ENCODE data around the gene LCOR.
A peak's percentile ranks its signal among the peaks of the same experiment; 100 is the strongest.

The LCOR gene

GRCh38 chr10:96830511-96831199 is 1.4 kb upstream of the LCOR start:
- DNase-seq (ENCODE audit: low read depth): peak; percentile 58
- no peak overlapping the region for H3K4me3 ChIP-seq (ENCODE audit: low read length)
- TF ChIP-seq CTCF (conservative IDR thresholded peaks at IDR 0.05; ENCODE audit: low read length): peak; percentile 91

- no peak for TF ChIP-seq CTCF (conservative IDR thresholded peaks at IDR 0.05; ENCODE audit: low read length)
- peak overlapping the region; percentile 66 for H3K4me3 ChIP-seq (ENCODE audit: low read length)
- DNase-seq (ENCODE audit: low read depth): no peak
These were observed 765 bp upstream of the LCOR start for GRCh38 chr10:96831200-96831866.

DNA sequence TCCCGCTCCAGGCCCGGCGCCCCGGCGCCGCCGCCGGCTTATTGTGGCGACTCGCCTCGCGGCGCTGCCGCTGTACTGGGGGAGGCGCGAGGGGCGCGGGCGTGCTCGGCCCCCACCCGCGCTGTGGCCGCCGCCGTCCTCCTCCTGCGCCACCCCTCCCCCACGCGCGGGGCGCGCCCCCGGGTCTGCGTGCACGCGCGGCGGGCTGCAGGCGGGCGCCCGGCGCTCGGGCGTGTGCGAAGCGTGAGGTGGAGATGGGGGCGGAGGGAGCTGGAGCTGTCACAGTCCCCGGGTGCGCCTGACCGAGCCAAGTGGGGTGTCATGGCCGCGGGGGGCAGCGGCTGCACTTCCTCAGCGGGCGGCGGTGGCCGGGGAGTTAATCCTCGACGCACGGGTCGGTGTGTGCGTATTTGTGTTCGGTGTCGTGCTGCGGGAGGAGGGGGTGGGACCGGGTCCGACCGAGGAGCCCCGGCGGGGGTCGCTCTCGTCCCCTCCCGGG is 672 bp downstream of the LCOR start:
- DNase-seq (ENCODE audit: low read depth): peak; percentile 70
- peak overlapping the region; percentile 80 for H3K4me3 ChIP-seq (ENCODE audit: low read length)

DNA sequence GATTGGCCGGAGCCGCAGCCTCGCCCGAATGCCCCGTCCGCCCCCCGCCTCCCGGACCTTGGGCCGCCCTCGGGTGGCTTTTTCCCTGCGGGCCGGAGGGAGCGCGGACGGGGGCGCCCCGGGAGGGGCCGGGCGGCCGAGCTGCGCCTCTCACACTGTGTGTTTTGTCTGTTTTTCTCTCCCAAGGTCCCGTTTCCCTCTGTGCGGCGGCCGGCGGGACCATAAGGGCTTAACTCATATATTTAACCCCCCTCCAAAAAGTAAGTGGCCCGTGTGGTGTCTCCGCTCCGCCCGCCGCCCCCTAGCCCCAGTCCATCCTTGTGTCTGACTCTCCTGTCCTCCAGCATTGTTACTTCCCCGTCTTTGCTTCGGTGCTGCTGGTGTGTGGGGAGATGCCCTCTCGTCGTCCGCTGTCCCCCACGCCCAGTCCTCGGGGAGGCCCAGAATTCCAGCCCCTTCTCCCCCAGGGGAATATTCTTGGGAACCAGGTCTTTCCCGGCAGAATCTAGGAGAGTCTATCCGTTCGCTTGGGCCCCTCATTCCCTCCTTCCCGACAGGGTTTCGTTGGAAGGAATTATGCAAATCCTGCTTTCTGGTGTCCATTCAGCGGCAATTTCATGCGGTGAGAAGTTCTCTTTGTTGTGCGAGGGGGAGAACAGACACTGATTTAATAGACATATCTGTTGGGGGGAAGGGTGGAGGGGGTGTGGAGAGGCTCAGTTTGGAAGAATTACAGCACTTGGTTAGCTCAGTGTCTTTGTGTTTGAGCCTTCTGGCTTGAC is 1.3 kb downstream of the LCOR start:
- no peak for DNase-seq (ENCODE audit: low read depth)
- H3K4me3 ChIP-seq (ENCODE audit: low read length): peak overlapping the region; percentile 80
- no peak for TF ChIP-seq CTCF (conservative IDR thresholded peaks at IDR 0.05; ENCODE audit: low read length)

More for the DNA sequence above, 672 bp downstream of the LCOR start:
- no peak for TF ChIP-seq CTCF (conservative IDR thresholded peaks at IDR 0.05; ENCODE audit: low read length)

DNA sequence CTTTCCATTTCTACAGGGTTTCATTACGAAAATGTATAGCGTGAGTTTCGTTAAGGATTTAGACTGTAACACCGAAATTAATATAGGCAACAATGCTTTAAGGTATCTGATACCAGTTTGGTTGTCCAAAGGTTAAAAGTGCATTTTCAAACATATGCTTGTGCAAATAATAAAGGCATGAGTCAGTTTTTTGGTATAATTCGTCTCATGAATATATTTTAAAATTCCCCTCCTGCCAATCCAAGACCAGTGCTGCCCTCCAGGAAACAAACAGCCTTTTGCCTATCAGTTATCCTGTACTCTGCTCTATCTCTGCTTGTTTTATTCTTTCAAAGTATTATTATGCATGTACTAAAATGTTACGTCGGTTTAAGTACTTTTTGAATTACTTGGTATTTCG is 2.0 kb downstream of the LCOR start:
- peak overlapping the region; percentile 80 for H3K4me3 ChIP-seq (ENCODE audit: low read length)
- no peak for TF ChIP-seq CTCF (conservative IDR thresholded peaks at IDR 0.05; ENCODE audit: low read length)
- DNase-seq (ENCODE audit: low read depth): no peak

- peak; percentile 65 for DNase-seq (ENCODE audit: low read depth)
- no peak overlapping the region for H3K4me3 ChIP-seq (ENCODE audit: low read length)
- no peak for TF ChIP-seq CTCF (conservative IDR thresholded peaks at IDR 0.05; ENCODE audit: low read length)
These were observed 3.8 kb downstream of the LCOR start for GRCh38 chr10:96835899-96836298.
